Left ventricle myocardium inferior (tissue), 1 donor: ENCODE measurements around the gene SDK2. TPM values are rescaled to one million over a fixed set of nuclear protein-coding genes. Genes with fewer than 3 reads are reported as not detected.

ENCODE experiments used
- DNase-seq: peaks from one replicate; pipeline ENCODE4 v3.0.0-alpha.2; 2020
- H3K27ac ChIP-seq: fragments of 200-600 bp; replicated peaks from 2 replicates; pipeline ENCODE4 v1.8.0; 2021
- H3K27me3 ChIP-seq: fragments of 200-600 bp; 2 replicates; pipeline ENCODE4 v1.8.0; 2021; ENCODE audit warnings: low read depth
- H3K36me3 ChIP-seq: fragments of 200-600 bp; 2 replicates; pipeline ENCODE4 v1.8.0; 2021
- H3K4me1 ChIP-seq: fragments of 200-600 bp; 2 replicates; pipeline ENCODE4 v1.8.0; 2021
- H3K4me3 ChIP-seq: fragments of 200-600 bp; 2 replicates; pipeline ENCODE4 v1.8.0; 2021; ENCODE audit warnings: mild to moderate bottlenecking, moderate library complexity
- H3K9me3 ChIP-seq: fragments of 200-600 bp; replicated peaks from 2 replicates; pipeline ENCODE4 v1.8.0; 2021
- intact Hi-C: fragments of 100-400 bp; cut with micrococcal nuclease; formaldehyde crosslinking; loops from one replicate; pipeline ENCODE4 v1.11.0; 2022
- total RNA-seq: library from RNA; stranded (reverse); fragmentation: NEBNext Ultra II Directional; extraction: Animal tissue kit (Norgen Biotek cat#: 25700); gene quantifications from one replicate; pipeline ENCODE4 v1.2.1, GENCODE V29; 2021
- TF ChIP-seq, protein P1 (sequence below): fragments of 200-600 bp; IDR thresholded peaks from 2 replicates; pipeline ENCODE4 v1.8.0; 2021; ENCODE audit warnings: antibody characterized with exemption, mild to moderate bottlenecking, borderline replicate concordance
- donor health status: DM: no; HTN: yes; CAD: no; lungs with severe emphysema.

The SDK2 gene
- total RNA-seq, 1 donor from 2014 or later = 2.2 TPM

DNA sequence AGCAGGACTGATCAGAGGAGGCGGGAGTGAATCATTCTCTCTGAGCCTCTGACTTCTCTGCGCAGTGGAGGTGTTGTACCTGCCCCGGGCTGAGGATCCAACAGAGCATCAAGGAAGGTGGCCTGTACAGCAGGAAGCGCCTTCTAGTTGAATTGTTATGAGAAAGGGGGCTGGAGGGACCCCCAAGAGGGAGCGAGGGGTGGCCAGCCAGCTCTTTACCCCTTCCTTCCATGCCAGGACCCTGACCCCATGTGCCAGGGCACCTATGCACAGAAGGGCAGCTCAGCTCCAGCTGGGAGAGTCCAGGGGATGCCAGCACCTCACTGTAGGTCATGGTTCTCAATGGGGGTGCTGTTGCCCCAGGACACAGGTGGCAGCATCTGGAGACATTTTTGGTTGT, 149.3 kb downstream of the SDK2 start:
- Histone ChIP-seq H3K27ac (no peak overlapping the region), H3K4me1 (peaks cover 7% of the 10 kb centered on the region), H3K36me3 (no peaks in the 10 kb centered on the region), H3K9me3 (no peaks in the 10 kb centered on the region), H3K4me3 (no peak overlapping the region), H3K27me3 (peaks cover 62% of the 10 kb centered on the region)
- TF ChIP-seq, protein P1, sequence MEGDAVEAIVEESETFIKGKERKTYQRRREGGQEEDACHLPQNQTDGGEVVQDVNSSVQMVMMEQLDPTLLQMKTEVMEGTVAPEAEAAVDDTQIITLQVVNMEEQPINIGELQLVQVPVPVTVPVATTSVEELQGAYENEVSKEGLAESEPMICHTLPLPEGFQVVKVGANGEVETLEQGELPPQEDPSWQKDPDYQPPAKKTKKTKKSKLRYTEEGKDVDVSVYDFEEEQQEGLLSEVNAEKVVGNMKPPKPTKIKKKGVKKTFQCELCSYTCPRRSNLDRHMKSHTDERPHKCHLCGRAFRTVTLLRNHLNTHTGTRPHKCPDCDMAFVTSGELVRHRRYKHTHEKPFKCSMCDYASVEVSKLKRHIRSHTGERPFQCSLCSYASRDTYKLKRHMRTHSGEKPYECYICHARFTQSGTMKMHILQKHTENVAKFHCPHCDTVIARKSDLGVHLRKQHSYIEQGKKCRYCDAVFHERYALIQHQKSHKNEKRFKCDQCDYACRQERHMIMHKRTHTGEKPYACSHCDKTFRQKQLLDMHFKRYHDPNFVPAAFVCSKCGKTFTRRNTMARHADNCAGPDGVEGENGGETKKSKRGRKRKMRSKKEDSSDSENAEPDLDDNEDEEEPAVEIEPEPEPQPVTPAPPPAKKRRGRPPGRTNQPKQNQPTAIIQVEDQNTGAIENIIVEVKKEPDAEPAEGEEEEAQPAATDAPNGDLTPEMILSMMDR = no peak
- intact Hi-C loops = no loop called here
- DNase-seq = no peak

DNA sequence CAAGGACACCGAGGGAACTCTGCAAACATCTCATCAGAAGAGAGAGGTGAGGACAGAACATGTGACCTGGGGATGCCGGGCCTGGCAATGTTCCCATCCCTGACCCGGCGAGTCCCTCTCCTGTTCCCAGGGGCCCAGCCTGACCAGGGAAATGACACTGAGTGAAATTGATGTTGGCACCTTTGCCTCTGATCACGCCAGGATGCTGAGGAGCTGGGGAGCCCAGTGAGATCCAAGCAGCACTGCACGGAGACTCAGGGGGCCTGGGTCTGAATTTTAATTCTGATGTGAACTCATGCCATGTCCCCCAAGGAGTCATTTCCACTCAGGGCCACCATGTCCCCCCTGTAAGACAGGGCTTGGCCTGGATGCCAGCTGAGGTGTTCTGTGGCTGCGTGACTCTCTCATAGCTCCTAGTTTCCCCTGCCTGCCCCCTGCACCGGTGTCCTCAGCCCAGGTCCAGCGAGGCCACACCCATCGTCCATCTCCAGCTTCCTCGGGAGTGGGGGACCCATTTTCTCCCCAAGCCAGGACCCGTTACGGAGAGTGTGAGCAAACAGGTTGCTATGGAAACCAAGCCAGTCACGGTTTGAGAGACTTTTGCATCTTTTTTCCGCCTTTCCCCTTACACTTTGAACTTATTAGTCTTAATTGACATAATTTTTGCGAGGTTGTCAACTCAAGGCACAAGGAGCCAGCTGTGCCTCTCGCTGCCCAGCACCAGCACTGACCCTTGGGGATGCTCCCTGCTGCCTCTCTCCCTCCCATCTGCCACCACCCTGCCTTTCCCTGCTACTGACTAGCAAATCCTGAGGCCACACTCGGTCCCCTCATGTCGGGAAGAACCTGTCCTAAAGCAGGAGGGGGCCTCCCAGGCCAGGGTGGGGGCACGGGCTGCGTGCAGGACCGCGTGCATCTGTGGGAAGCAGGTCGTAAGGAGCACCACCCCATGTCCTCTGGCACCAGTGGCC, 150.0 kb downstream of the SDK2 start:
- DNase-seq = no peak
- Histone ChIP-seq H3K4me1 (peaks cover 7% of the 10 kb centered on the region), H3K27me3 (peaks cover 62% of the 10 kb centered on the region), H3K4me3 (no peak overlapping the region), H3K36me3 (no peaks in the 10 kb centered on the region), H3K9me3 (no peaks in the 10 kb centered on the region), H3K27ac (no peak overlapping the region)
- TF ChIP-seq, protein P1 = no peak
- intact Hi-C loops = no loop called here

DNA sequence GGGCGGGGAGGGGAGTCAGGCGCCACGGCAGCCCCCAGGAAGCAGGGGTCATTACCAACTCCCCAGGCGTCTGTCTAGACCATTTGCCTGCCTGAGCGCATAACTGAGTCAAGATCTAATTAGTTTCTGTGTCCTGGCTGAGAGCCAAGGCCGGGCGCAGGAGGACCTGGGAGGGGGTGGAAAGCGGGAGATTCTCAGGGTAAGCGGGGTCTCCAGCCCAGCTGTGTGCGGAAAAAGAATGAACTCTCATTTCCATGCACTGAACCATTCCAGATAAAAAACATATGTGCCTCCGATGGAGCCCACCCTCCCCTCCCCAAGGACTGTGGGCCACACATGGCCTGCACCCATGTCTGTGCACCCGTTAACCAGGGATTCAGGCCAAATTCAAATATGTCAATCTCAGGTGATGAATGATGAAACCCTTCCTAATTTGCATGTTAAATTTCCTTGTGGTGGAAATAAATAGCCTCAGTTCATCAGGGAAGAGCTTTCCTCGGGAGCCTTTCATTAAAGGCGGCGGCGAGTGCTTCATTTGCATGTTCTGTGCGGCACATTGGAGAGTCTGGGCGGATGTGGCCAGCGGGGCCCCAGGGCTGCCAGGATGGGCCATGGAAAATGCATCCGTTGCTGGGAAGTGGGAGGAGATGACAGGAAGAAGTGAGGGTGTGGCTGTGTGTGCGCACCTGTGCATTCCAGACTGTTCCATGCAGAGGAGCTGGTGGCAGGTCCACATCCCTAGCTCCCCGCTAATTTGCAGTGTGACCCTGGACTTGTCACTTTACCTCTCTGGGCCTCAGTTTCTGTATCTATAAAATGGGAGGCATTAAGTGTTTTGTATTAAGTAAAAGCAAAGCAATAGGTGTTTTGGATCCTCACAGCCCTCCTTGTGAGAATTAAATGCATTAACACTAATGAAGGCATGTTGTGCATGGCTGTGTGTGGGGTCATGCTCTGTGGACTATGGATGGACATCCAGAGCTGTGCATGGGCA, 151.1 kb downstream of the SDK2 start:
- H3K27ac ChIP-seq = no peak overlapping the region

DNA sequence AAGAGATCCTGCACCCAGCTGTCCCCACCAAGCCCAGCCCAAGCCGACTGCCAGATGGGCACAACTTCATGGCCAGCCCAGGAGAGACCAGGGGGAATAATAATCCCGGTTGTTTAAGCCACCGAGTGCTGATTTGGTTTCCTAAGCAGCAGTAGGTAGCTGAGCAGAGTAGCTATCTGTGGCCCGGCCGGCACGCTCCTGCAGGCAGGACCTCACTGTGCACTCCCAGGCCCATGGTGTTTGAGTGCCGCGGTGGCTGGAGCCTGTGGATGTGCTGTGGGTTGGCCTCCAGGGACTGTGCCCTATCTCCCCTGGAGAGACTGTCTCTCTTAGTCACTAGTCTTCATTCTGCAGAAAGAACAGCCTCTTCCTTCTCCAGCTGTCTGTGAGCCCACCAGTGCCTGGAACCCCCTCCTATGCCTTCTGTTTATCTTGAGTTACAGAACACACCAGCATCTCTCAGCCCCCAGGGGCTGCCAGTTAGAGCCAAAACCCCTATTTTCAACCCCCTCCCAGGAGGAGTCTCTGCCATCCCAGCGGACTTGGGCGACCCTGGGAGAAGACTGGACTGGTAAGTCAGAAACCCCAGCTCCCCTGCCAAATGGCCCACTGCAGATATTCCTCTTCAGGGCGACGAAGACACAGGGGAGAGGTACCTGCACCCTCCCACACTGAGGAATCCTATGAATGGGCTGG, 152.0 kb downstream of the SDK2 start:
- Histone ChIP-seq H3K27me3 (peaks cover 49% of the 10 kb centered on the region), H3K4me3 (no peak overlapping the region), H3K4me1 (no peaks in the 10 kb centered on the region), H3K27ac (no peak overlapping the region), H3K36me3 (no peaks in the 10 kb centered on the region), H3K9me3 (no peaks in the 10 kb centered on the region)
- DNase-seq = no peak
- TF ChIP-seq, protein P1 = no peak
- intact Hi-C loops = no loop called here

More for the DNA sequence above, 151.1 kb downstream of the SDK2 start:
- no peaks in the 10 kb centered on the region for H3K4me1 ChIP-seq
- intact Hi-C loops = no loop called here
- no peaks in the 10 kb centered on the region for H3K9me3 ChIP-seq
- no peaks in the 10 kb centered on the region for H3K36me3 ChIP-seq
- H3K27me3 ChIP-seq = peaks cover 54% of the 10 kb centered on the region
- DNase-seq = no peak
- H3K4me3 ChIP-seq = no peak overlapping the region
- TF ChIP-seq, protein P1 = no peak

DNA sequence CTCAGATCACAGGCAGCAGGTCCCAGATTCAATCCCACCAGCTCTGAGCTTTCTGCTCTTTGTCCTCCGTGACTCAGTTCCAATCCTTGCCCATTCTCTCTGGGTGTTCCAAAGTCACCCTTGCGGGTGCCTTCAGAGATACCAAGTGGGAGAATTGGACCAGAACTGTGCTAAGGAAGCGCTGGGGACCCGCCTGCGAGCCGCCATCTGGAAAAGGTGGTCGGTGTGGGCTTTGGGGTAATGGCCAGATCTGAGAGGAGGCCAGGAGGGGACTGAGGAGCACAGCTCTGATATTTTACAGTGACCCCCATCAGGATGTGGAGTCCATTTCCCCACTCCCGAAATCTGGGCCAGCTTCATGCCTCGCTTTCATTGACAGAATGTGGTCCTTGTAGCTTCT, 152.6 kb downstream of the SDK2 start:
- no peaks in the 10 kb centered on the region for H3K9me3 ChIP-seq
- TF ChIP-seq, protein P1 = no peak
- H3K4me1 ChIP-seq = no peaks in the 10 kb centered on the region
- H3K27me3 ChIP-seq = peaks cover 44% of the 10 kb centered on the region
- H3K27ac ChIP-seq = no peak overlapping the region
- intact Hi-C loops = no loop called here
- no peak overlapping the region for H3K4me3 ChIP-seq
- H3K36me3 ChIP-seq = no peaks in the 10 kb centered on the region
- no peak for DNase-seq
